Spinal cord (tissue), 10 donors: ENCODE results near the gene HSD17B4. TPM values are rescaled to one million over a fixed set of nuclear protein-coding genes. Genes with fewer than 3 reads are reported as not detected.

ENCODE experiments used
- DNase-seq, 6 donors: peaks; one replicate each; pipeline versions ENCODE4 v3.0.0 to v3.0.0-alpha.2; 2013 to 2015; ENCODE audit warnings: low spot score in 6 of 6, low read depth in 4 of 6
- H3K27ac ChIP-seq: one replicate; pipeline ENCODE4 v1.5.1; 2013; ENCODE audit warnings: low read depth, low read length, control low read depth
- H3K27me3 ChIP-seq: one replicate; pipeline ENCODE4 v1.6.1; 2013; ENCODE audit warnings: low read length; ENCODE audit not compliant: control insufficient read depth, insufficient read depth
- H3K36me3 ChIP-seq: one replicate; pipeline ENCODE4 v1.6.1; 2013; ENCODE audit warnings: low read length; ENCODE audit not compliant: control insufficient read depth, insufficient read depth
- H3K4me1 ChIP-seq: one replicate; pipeline ENCODE4 v1.6.1; 2013; ENCODE audit warnings: low read length; ENCODE audit not compliant: control insufficient read depth, insufficient read depth
- H3K4me3 ChIP-seq: one replicate; pipeline ENCODE4 v1.5.1; 2013; ENCODE audit warnings: low read depth, low read length, control low read depth
- H3K9me3 ChIP-seq: one replicate; pipeline ENCODE4 v1.6.1; 2013; ENCODE audit warnings: low read length; ENCODE audit not compliant: control insufficient read depth, insufficient read depth
- WGBS: methylation state at CpG from one replicate; pipeline ENCODE4 v1.1.5; 2013; ENCODE audit warnings: missing lambda C conversion rate; ENCODE audit not compliant: insufficient coverage; 5-methylcytosine and 5-hydroxymethylcytosine counted together
- long read RNA-seq, 4 donors: transcript quantifications; one replicate each; lab custom pipeline, GENCODE V29; 2026
- polyA plus RNA-seq, 2 donors: library from polyadenylated mRNA; unstranded; fragments of 120-200 nt; gene quantifications; one replicate each; pipeline ENCODE4 v1.2.1, GENCODE V29; 2013; ENCODE audit not compliant: insufficient read length in 2 of 2
- total RNA-seq, 2 donors: library from RNA; depleted of rRNA in 1 of 2; stranded (reverse); fragments of 120-200 nt in 1 of 2; fragments of >200 nt in 1 of 2; gene quantifications; one replicate each; pipeline versions ENCODE4 v1.2.3 to v1.2.4, GENCODE V29; 2013 to 2014
- donor health status: healthy.

The HSD17B4 gene
- 100 to 1,000 TPM; 201 to 287 TPM for total RNA-seq
- 100 to 1,000 TPM; 193 to 231 TPM for polyA plus RNA-seq
- long read RNA-seq, donor 1, transcript HSD17B4-205 (2 exons, 1,129 nt) = minor isoform, 8 of 37 reads
- long read RNA-seq, donor 1, transcript HSD17B4-201 (24 exons, 2,685 nt) = major isoform, 20 of 37 reads
- long read RNA-seq, donor 1, partial matches to known transcripts = 0 of 37 reads
- long read RNA-seq, donor 1, other reads (novel, unspliced or antisense) = 0 of 37 reads
- long read RNA-seq, donor 2, transcript HSD17B4-205 (2 exons, 1,129 nt) = major isoform, 6 of 10 reads
- long read RNA-seq, donor 2, partial matches to known transcripts = 0 of 10 reads
- long read RNA-seq, donor 2, other reads (novel, unspliced or antisense) = 0 of 10 reads
- long read RNA-seq, donor 3, transcript HSD17B4-201 (24 exons, 2,685 nt) = major isoform, 8 of 12 reads
- long read RNA-seq, donor 3, partial matches to known transcripts = 0 of 12 reads
- long read RNA-seq, donor 3, other reads (novel, unspliced or antisense) = 0 of 12 reads
- long read RNA-seq, donor 4, transcript HSD17B4-205 (2 exons, 1,129 nt) = major isoform, 18 of 47 reads
- long read RNA-seq, donor 4, transcript HSD17B4-201 (24 exons, 2,685 nt) = minor isoform, 13 of 47 reads
- long read RNA-seq, donor 4, partial matches to known transcripts = 5 of 47 reads
- long read RNA-seq, donor 4, other reads (novel, unspliced or antisense) = 0 of 47 reads

GRCh38 chr5:119452373-119453039 lies at the start of gene HSD17B4:
Gene HSD17B4, plus strand, starts transcription at chr5:119452497. Its CDS starts 79 bp downstream, at chr5:119452576.
- no peaks in the 10 kb centered on the region for H3K36me3 ChIP-seq
- H3K4me3 ChIP-seq = peak within 1 kb of the TSS; percentile 89
- peaks cover 4% of the 10 kb centered on the region for H3K9me3 ChIP-seq
- no peaks in the 10 kb centered on the region for H3K27me3 ChIP-seq
- H3K27ac ChIP-seq = peak within 1 kb of the TSS; percentile 90
- peaks cover 3% of the 10 kb centered on the region for H3K4me1 ChIP-seq
- peak; percentile 76 to 97 (median 87) for DNase-seq
- 0% methylated on average over 40 of the region's 42 CpGs for WGBS

DNA sequence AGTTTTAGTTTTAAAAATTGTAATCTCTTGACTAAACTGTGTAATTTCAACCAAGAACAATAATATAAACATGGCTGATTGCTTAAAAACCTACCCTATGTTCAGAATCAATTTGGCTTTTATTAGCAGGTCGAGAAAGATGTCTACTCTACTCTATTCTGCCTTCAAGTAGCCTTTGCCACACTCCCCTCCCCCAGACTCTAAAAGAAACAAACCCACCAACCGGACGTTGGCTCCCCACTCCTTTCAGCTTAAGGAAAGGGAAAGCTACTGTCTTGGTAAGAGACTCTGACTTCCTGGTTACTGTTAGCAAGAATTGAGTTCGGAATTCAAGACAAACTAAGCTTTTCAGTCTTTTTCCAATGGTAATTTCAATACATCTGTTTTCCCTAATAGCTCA lies 49.7 kb upstream of the HSD17B4 start:
- Histone ChIP-seq H3K27ac (no peak overlapping the region), H3K4me1 (no peaks in the 10 kb centered on the region), H3K9me3 (no peaks in the 10 kb centered on the region), H3K27me3 (no peaks in the 10 kb centered on the region), H3K4me3 (no peak overlapping the region), H3K36me3 (no peaks in the 10 kb centered on the region)
- no CpG with 5 or more reads among the region's 4 CpGs for WGBS
- no peak for DNase-seq

DNA sequence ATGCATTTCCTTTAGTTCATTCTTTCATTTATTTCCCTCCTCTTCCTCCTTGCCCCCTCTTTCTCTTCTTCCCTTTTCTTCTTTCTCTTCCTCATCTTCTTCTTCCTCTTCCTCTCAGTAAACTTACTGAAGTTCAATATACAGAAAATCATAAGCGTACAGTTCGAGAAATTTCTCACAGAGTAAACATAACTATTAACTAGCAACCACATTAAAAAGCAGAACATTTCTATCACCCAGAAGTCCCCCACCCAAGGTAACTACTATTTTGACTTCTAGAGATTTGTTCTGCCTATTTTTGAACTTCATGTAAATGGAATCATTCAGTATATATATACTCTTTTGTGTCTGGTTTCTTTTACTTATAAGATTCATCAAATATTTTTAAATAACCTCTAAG lies 48.3 kb upstream of the HSD17B4 start:
- Histone ChIP-seq H3K27me3 (no peaks in the 10 kb centered on the region), H3K4me1 (no peaks in the 10 kb centered on the region), H3K36me3 (no peaks in the 10 kb centered on the region), H3K9me3 (no peaks in the 10 kb centered on the region), H3K27ac (no peak overlapping the region), H3K4me3 (no peak overlapping the region)
- WGBS = no CpG with 5 or more reads among the region's 2 CpGs
- DNase-seq = no peak

DNA sequence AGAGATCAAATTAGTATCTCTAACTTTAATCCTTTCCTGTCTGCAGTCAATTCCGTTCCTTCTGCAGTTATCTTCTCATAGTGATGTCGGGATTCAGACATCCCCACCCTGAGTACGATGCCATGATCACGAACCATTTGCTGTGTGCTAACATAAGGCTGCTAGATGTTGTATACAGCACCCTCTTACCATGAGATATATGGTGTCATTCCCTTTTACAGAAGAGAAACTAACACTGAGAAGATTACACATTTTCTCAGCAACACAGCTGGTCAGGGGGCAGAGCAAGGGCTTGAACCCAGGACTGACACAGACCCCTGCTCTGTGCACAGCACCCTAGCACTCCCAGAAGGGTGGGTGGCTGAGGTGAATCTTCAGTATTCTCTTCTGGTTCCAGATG lies 46.9 kb upstream of the HSD17B4 start:
- H3K4me1 ChIP-seq = no peaks in the 10 kb centered on the region
- H3K27ac ChIP-seq = no peak overlapping the region
- WGBS = 86% methylated on average over 4 of the region's 4 CpGs
- no peak for DNase-seq
- no peaks in the 10 kb centered on the region for H3K9me3 ChIP-seq
- no peaks in the 10 kb centered on the region for H3K27me3 ChIP-seq
- H3K36me3 ChIP-seq = no peaks in the 10 kb centered on the region
- no peak overlapping the region for H3K4me3 ChIP-seq

DNA sequence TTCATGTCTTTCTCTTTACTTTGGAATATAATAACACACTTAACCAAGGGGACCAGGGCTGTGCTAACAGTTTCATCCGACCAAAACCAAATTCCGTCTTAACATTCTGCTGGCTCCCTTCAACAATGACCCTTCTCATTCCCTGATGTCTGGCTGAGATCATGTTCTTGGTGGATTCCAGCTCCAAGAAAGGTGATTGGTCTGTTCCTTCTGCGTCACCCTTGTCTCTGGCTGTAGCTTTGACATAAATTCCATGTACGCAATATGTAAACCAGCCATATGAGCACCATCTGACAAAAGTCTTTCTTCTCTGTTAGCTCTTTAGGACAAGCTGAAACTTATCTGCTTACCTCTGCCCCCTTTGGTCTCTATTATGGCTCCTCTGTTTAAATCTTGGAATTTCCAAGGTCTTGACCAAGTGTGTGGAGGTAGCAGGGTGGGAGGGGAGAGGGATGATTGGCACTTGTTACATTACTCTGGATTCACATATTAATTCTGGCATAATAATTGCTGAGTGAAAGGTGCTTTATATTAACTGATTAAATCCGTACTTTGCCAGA lies 45.7 kb upstream of the HSD17B4 start:
- H3K27ac ChIP-seq = no peak overlapping the region
- H3K27me3 ChIP-seq = no peaks in the 10 kb centered on the region
- no peaks in the 10 kb centered on the region for H3K36me3 ChIP-seq
- peaks cover 3% of the 10 kb centered on the region for H3K4me1 ChIP-seq
- H3K9me3 ChIP-seq = no peaks in the 10 kb centered on the region
- H3K4me3 ChIP-seq = no peak overlapping the region
- no peak for DNase-seq
- 95% methylated on average over 4 of the region's 5 CpGs for WGBS

DNA sequence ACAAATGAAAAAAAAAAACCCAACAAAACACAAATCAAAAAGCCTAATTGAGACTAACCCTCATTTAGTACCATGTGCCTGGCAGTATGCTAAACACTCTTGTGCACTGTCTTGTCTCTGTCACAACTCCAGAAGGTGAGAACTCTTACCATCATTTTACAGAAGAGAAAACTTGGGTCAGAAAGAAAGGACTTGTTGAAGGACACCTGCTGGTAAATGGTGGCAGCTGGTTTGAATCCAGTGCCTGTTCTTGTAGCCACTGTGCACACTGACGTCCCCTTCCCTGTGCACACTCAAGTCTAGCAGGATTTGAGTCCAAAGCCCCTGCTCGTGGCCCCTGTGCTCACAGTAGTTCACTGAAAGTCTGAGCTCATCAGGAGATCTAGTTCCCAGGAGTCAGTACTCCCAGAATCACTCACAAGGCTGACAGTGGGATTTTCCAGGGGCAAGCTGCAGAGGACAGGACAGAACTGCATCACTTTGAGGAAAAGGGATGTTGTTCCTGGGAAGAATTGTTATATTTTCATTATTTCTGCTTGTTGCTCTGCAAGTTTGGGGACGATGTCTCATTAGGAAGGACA lies 43.0 kb upstream of the HSD17B4 start:
- Histone ChIP-seq H3K4me1 (peaks cover 6% of the 10 kb centered on the region), H3K27me3 (no peaks in the 10 kb centered on the region), H3K27ac (no peak overlapping the region), H3K36me3 (no peaks in the 10 kb centered on the region), H3K4me3 (no peak overlapping the region), H3K9me3 (no peaks in the 10 kb centered on the region)
- DNase-seq = no peak
- WGBS = 73% methylated on average over 2 of the region's 3 CpGs

DNA sequence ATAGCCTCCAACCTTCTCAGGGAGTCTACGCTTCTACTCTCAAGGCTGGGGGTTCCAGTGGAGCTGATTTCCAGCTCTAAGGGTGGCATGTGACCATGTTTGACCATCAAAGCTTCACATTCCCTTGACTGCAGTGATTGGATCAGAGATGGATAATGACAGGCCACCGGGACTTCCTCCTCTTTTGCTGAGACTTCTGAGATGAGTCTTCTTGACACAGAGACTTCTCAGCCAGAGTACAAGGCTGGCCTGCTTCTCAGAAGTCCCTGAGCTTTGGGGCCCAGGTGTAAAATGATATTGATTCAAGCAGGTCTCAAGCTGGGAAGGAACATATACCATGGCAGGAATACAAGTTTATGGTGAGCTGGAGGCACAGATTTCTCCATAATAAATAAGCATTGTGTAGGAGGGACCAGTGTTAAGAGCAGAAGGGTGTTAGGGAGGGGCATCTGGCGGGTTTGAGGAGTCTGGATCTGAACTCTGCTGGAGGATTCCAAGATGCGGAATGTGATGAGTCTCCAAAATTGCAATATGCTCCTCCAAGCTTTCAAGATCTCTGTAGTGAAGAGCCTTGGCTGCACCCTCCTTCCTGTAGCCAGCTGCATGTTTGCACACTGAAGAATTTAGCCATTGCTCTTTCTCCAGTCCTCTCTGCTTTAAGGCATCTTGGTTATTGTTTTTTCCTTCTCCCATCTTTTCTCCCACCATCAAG lies 41.7 kb upstream of the HSD17B4 start:
- 97% methylated on average over 3 of the region's 4 CpGs for WGBS
- H3K4me3 ChIP-seq = no peak overlapping the region
- no peaks in the 10 kb centered on the region for H3K9me3 ChIP-seq
- H3K27ac ChIP-seq = no peak overlapping the region
- DNase-seq = peak in 1 of 6 donors; percentile 70
- no peaks in the 10 kb centered on the region for H3K27me3 ChIP-seq
- H3K36me3 ChIP-seq = no peaks in the 10 kb centered on the region
- peaks cover 6% of the 10 kb centered on the region for H3K4me1 ChIP-seq

GRCh38 chr5:119411361-119412278 lies 40.7 kb upstream of the HSD17B4 start:
- H3K27me3 ChIP-seq = no peaks in the 10 kb centered on the region
- peak overlapping the region; percentile 84 for H3K27ac ChIP-seq
- peak; percentile 69 to 95 (median 76) for DNase-seq
- H3K9me3 ChIP-seq = no peaks in the 10 kb centered on the region
- no peaks in the 10 kb centered on the region for H3K36me3 ChIP-seq
- peaks cover 6% of the 10 kb centered on the region for H3K4me1 ChIP-seq
- WGBS = 1% methylated on average over 7 of the region's 15 CpGs
- H3K4me3 ChIP-seq = peak overlapping the region; percentile 72
